MM.1S (cell line): ENCODE results near the gene CCDC30.

ENCODE experiments used
- DNase-seq: peaks from one replicate; pipeline ENCODE4 v3.0.0-alpha.2; 2015
- H2AFZ ChIP-seq: fragments of 300-600 bp; sonication (generic); 2 replicates; pipeline ENCODE4 v1.6.0; 2016; ENCODE audit warnings: antibody characterized with exemption, low read length
- H3F3A ChIP-seq: fragments of 300-600 bp; sonication (generic); 2 replicates; pipeline ENCODE4 v1.6.1; 2016; ENCODE audit warnings: mild to moderate bottlenecking, antibody characterized with exemption, low read length, moderate library complexity, mixed read lengths; ENCODE audit not compliant: insufficient read depth
- H3K27ac ChIP-seq: fragments of 300-600 bp; sonication (generic); 2 replicates; pipeline ENCODE4 v1.5.1; 2016; ENCODE audit warnings: mild to moderate bottlenecking, low read length
- H3K27me3 ChIP-seq: fragments of 300-600 bp; sonication (generic); replicated peaks from 2 replicates; pipeline ENCODE4 v1.6.0; 2016; ENCODE audit warnings: low read length; ENCODE audit not compliant: insufficient read depth
- H3K36me3 ChIP-seq: fragments of 300-600 bp; sonication (generic); replicated peaks from 2 replicates; pipeline ENCODE4 v1.6.1; 2016; ENCODE audit warnings: mild to moderate bottlenecking, low read length, mixed read lengths; ENCODE audit not compliant: insufficient read depth
- H3K4me1 ChIP-seq: fragments of 300-600 bp; sonication (generic); 2 replicates; pipeline ENCODE4 v1.6.1; 2016; ENCODE audit warnings: low read length, mixed read lengths
- H3K4me2 ChIP-seq: fragments of 300-600 bp; sonication (generic); 2 replicates; pipeline ENCODE4 v1.6.0; 2016; ENCODE audit warnings: low read depth, low read length
- H3K4me3 ChIP-seq: fragments of 300-600 bp; sonication (generic); 2 replicates; pipeline ENCODE4 v1.5.1; 2016; ENCODE audit warnings: low read length, mixed read lengths
- H3K79me2 ChIP-seq: fragments of 300-600 bp; sonication (generic); 2 replicates; pipeline ENCODE4 v1.6.1; 2016; ENCODE audit warnings: mixed run types, low read length, mixed read lengths
- H3K9ac ChIP-seq: fragments of 300-600 bp; sonication (generic); 2 replicates; pipeline ENCODE4 v1.6.1; 2016; ENCODE audit warnings: low read length, mixed read lengths
- H3K9me2 ChIP-seq: fragments of 300-600 bp; sonication (generic); replicated peaks from 2 replicates; pipeline ENCODE4 v1.6.1; 2016; ENCODE audit warnings: mild to moderate bottlenecking, low read length, mixed read lengths; ENCODE audit not compliant: insufficient read depth
- H3K9me3 ChIP-seq: fragments of 300-600 bp; sonication (generic); replicated peaks from 2 replicates; pipeline ENCODE4 v1.6.1; 2016; ENCODE audit warnings: mild to moderate bottlenecking, low read length, mixed read lengths; ENCODE audit not compliant: insufficient read depth
- H4K20me1 ChIP-seq: fragments of 300-600 bp; sonication (generic); 2 replicates; pipeline ENCODE4 v1.6.1; 2016; ENCODE audit warnings: mild to moderate bottlenecking, low read length, moderate library complexity, mixed read lengths; ENCODE audit not compliant: insufficient read depth
- EZH2 ChIP-seq: fragments of 300-600 bp; sonication (generic); optimal IDR thresholded peaks from 2 replicates; pipeline ENCODE3; 2017; ENCODE audit warnings: low read depth, mild to moderate bottlenecking, antibody characterized with exemption, low read length, mixed read lengths
- EZH2phosphoT487 ChIP-seq: fragments of 300-600 bp; sonication (generic); IDR thresholded peaks from 2 replicates; pipeline ENCODE4 v1.6.1; 2018; ENCODE audit warnings: antibody characterized with exemption, low read length
- TF ChIP-seq, protein P1 (sequence below): fragments of 300-600 bp; sonication (generic); IDR thresholded peaks from 2 replicates; pipeline ENCODE4 v1.5.1; 2016; ENCODE audit warnings: antibody characterized with exemption, low read length, mixed read lengths

The CCDC30 gene

DNA sequence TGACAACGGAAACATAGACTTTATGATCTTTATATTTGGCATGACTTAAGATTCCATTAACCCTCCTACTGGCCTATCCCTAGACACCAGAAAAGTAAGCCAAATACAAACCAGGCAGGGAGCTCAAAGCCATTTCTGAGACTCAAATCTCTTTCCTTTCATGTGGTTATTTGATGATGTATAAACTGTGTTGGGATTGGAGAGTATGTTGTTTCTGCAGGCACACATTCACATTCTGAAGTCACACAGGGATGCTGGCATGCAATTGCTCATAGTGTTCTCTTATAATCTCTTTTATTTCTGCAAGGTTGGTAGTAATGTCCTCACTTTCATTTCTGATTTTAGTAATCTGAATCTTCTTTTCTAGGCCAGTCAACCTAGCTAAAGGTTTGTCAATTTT, 13.0 kb upstream of the CCDC30 start:
- TF ChIP-seq, protein P1, sequence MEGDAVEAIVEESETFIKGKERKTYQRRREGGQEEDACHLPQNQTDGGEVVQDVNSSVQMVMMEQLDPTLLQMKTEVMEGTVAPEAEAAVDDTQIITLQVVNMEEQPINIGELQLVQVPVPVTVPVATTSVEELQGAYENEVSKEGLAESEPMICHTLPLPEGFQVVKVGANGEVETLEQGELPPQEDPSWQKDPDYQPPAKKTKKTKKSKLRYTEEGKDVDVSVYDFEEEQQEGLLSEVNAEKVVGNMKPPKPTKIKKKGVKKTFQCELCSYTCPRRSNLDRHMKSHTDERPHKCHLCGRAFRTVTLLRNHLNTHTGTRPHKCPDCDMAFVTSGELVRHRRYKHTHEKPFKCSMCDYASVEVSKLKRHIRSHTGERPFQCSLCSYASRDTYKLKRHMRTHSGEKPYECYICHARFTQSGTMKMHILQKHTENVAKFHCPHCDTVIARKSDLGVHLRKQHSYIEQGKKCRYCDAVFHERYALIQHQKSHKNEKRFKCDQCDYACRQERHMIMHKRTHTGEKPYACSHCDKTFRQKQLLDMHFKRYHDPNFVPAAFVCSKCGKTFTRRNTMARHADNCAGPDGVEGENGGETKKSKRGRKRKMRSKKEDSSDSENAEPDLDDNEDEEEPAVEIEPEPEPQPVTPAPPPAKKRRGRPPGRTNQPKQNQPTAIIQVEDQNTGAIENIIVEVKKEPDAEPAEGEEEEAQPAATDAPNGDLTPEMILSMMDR: no peak
- TF ChIP-seq EZH2phosphoT487: no peak
- no peak for TF ChIP-seq EZH2
- Histone ChIP-seq H3K79me2 (no peaks in the 10 kb centered on the region), H2AFZ (no peak overlapping the region), H4K20me1 (no peaks in the 10 kb centered on the region), H3K9me3 (no peaks in the 10 kb centered on the region), H3K36me3 (no peaks in the 10 kb centered on the region), H3K4me3 (no peak overlapping the region), H3K4me1 (no peaks in the 10 kb centered on the region), H3F3A (no peaks in the 10 kb centered on the region), H3K9ac (no peak overlapping the region), H3K4me2 (no peak overlapping the region), H3K27ac (no peak overlapping the region), H3K27me3 (no peaks in the 10 kb centered on the region), H3K9me2 (no peaks in the 10 kb centered on the region)
- DNase-seq: no peak

DNA sequence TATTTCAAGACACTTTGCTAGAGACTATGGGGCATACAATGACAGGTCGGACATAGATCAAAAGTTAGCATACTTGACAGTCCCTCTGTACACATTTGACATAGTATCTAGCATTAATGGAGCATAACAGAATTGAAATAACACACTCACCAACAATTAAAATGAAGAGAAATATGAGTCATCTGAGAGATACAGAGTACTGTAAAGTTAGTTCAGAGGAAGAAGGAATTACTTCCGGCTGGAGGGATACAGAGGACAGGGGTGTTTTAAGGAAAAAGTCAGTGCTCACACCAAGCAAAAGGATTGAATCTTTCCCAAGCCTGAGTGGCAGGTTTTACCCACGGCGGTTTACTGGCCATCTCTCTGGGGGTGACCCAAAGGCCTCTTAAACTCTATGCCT, 9.7 kb upstream of the CCDC30 start:
- H3K4me3 ChIP-seq: no peak overlapping the region
- H3K36me3 ChIP-seq: no peaks in the 10 kb centered on the region
- H3K4me2 ChIP-seq: no peak overlapping the region
- no peak overlapping the region for H2AFZ ChIP-seq
- TF ChIP-seq EZH2: no peak
- no peak for TF ChIP-seq EZH2phosphoT487
- TF ChIP-seq, protein P1: no peak
- no peaks in the 10 kb centered on the region for H3K27me3 ChIP-seq
- H3F3A ChIP-seq: peaks cover 7% of the 10 kb centered on the region; the same call in 1 of the 2 replicates
- no peaks in the 10 kb centered on the region for H3K9me3 ChIP-seq
- no peaks in the 10 kb centered on the region for H3K9me2 ChIP-seq
- no peak for DNase-seq
- no peaks in the 10 kb centered on the region for H4K20me1 ChIP-seq
- H3K27ac ChIP-seq: no peak overlapping the region
- peaks cover 9% of the 10 kb centered on the region for H3K4me1 ChIP-seq
- H3K79me2 ChIP-seq: peaks cover 16% of the 10 kb centered on the region
- H3K9ac ChIP-seq: no peak overlapping the region

DNA sequence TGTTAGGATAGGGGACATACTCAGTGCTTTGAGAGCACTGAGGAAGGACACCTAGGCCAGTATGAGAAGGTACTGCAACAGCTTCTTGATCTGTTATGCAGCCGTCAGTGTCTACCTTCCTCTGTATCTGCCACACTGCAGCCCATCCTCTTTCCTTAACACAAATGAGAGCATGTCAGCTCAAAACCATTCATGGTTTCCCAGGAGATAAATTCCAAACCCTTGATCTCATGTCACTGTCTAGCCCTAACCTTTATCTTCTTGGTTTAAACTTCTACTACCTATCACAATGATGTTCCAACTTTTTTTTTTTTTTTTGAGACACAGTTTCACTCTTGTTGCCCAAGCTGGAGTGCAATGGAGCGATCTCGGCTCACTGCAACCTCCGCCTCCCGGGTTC, 8.7 kb upstream of the CCDC30 start:
- DNase-seq: no peak
- Histone ChIP-seq H3K79me2 (peaks cover 16% of the 10 kb centered on the region), H3K36me3 (no peaks in the 10 kb centered on the region), H3K27ac (no peak overlapping the region), H3K9me3 (no peaks in the 10 kb centered on the region), H3K9ac (no peak overlapping the region), H4K20me1 (no peaks in the 10 kb centered on the region), H3K4me2 (no peak overlapping the region), H3K4me1 (peaks cover 9% of the 10 kb centered on the region), H3F3A (peaks cover 7% of the 10 kb centered on the region; the same call in 1 of the 2 replicates), H2AFZ (no peak overlapping the region), H3K4me3 (no peak overlapping the region), H3K9me2 (no peaks in the 10 kb centered on the region), H3K27me3 (no peaks in the 10 kb centered on the region)
- TF ChIP-seq, protein P1: no peak
- TF ChIP-seq EZH2 (no peak), EZH2phosphoT487 (no peak)
